K562 (cell line): Measurements from ENCODE around the gene SNUPN. TPM values are rescaled to one million over a fixed set of nuclear protein-coding genes. Genes with fewer than 3 reads are reported as not detected.

ENCODE experiments used
- CBFB ChIP-seq: sonication (generic); formaldehyde crosslinking; IDR thresholded peaks from 2 replicates; pipeline ENCODE4 v1.4.0; 2020; ENCODE audit warnings: mild to moderate bottlenecking, missing genetic modification reagents
- GMEB1 ChIP-seq: fragments of 250-450 bp; sonication (Bioruptor Pico); IDR thresholded peaks from 2 replicates; pipeline ENCODE4 v1.4.0; 2020; ENCODE audit warnings: mild to moderate bottlenecking
- HMGN3 ChIP-seq: IDR thresholded peaks from 2 replicates; pipeline ENCODE4 v1.6.1; 2011; ENCODE audit warnings: borderline replicate concordance, low read depth, mild to moderate bottlenecking, mixed read lengths, low read length; ENCODE audit not compliant: insufficient read length; ENCODE audit errors: extremely low read depth
- MIER1 ChIP-seq: fragments of 450-650 bp; IDR thresholded peaks from 2 replicates; pipeline ENCODE4 v1.6.1; 2016; ENCODE audit warnings: antibody characterized with exemption, mild to moderate bottlenecking, low read depth
- PKNOX1 ChIP-seq: fragments of 450-650 bp; IDR thresholded peaks from 2 replicates; pipeline ENCODE4 v1.6.1; 2016
- PRMT5 ChIP-seq: sonication (generic); formaldehyde crosslinking; IDR thresholded peaks from 2 replicates; pipeline ENCODE4 v1.5.0; 2020; ENCODE audit warnings: missing genetic modification reagents
- PRPF4 ChIP-seq: fragments of 200-400 bp; formaldehyde crosslinking; IDR thresholded peaks from one replicate; pipeline ENCODE4 v1.6.1; 2017; ENCODE audit warnings: low read length, low read depth, mild to moderate bottlenecking; ENCODE audit not compliant: insufficient read depth, poor library complexity, severe bottlenecking
- SLC30A9 ChIP-seq: fragments of 250-450 bp; sonication (Bioruptor Pico); IDR thresholded peaks from 2 replicates; pipeline ENCODE4 v1.8.0; 2022; ENCODE audit warnings: mild to moderate bottlenecking, moderate library complexity
- SP2 ChIP-seq: IDR thresholded peaks from 2 replicates; pipeline ENCODE4 v1.6.1; 2011; ENCODE audit warnings: mild to moderate bottlenecking, low read depth, low read length, moderate library complexity; ENCODE audit not compliant: poor library complexity, severe bottlenecking; ENCODE audit errors: extremely low read depth
- STAT6 ChIP-seq: sonication (generic); formaldehyde crosslinking; IDR thresholded peaks from 2 replicates; pipeline ENCODE4 v1.8.1; 2023; ENCODE audit warnings: mild to moderate bottlenecking, missing genetic modification reagents
- VEZF1 ChIP-seq: fragments of 200-800 bp; sonication (Bioruptor generic); IDR thresholded peaks from 2 replicates; pipeline ENCODE4 v1.6.1; 2017; ENCODE audit warnings: missing genetic modification characterization, missing compliant biosample characterization
- ZNF143 ChIP-seq: sonication (generic); formaldehyde crosslinking; IDR thresholded peaks from 2 replicates; pipeline ENCODE4 v1.9.0; 2022; ENCODE audit warnings: mild to moderate bottlenecking, missing genetic modification reagents
- ZNF551 ChIP-seq: fragments of 250-450 bp; sonication (Bioruptor Pico); IDR thresholded peaks from 2 replicates; pipeline ENCODE4 v1.5.0; 2021; ENCODE audit warnings: mild to moderate bottlenecking, moderate library complexity
- ZNF592 ChIP-seq: fragments of 450-650 bp; IDR thresholded peaks from 2 replicates; pipeline ENCODE4 v1.6.1; 2017; ENCODE audit warnings: antibody characterized with exemption, mild to moderate bottlenecking
- polyA plus RNA-seq, 8 experiments: library from polyadenylated mRNA; depleted of rRNA in 4 of 8; stranded (reverse) in 5 of 8; unstranded in 3 of 8; fragments of >200 nt; fragmentation: Nextera tagmentation in 2 of 8; fragmentation: Illumina TruSeq in 1 of 8; extraction: Ambion mirVana in 2 of 8; extraction: Trizol in 1 of 8; gene quantifications; 2 replicates each; pipeline versions ENCODE4 v1.2.1 to v1.2.3, GENCODE V29; 2011 to 2014; ENCODE audit warnings: inconsistent platforms in 1 of 8, missing spikeins in 1 of 8
- total RNA-seq, 7 experiments: library from RNA; depleted of rRNA in 6 of 7; stranded (reverse); fragments of >200 nt in 6 of 7; fragmentation: Illumina TruSeq in 2 of 7; extraction: Trizol in 2 of 7; gene quantifications; 2 replicates each; pipeline versions ENCODE4 v1.2.1 to v1.2.3, GENCODE V29; 2011 to 2021; ENCODE audit warnings: low replicate concordance in 1 of 7

Gene SNUPN
- total and polyA plus RNA-seq, 9 of the 15 experiments (the other 6 are each of a cell fraction or from before 2014, with no cell fraction given), result 32.2 to 78.3 (median 40.0) TPM

GRCh38 chr15:75639709-75640482 lies 14.4 kb upstream of the SNUPN start, which contains the start of gene IMP3 (continued):
- TF ChIP-seq ZNF592 (no peak), PKNOX1 (no peak), CBFB (CRISPR knock-in tag) (peak; percentile 95), ZNF551 (CRISPR knock-in tag) (no peak), ZNF143 (CRISPR knock-in tag) (no peak), PRPF4 (peak; percentile 69), SLC30A9 (CRISPR knock-in tag) (no peak), SP2 (peak; percentile 38), PRMT5 (CRISPR knock-in tag) (peak; percentile 26; the same call in 1 of the 2 replicates), GMEB1 (peak; percentile 81), HMGN3 (no peak), MIER1 (no peak), STAT6 (CRISPR knock-in tag) (no peak), VEZF1 (peak; percentile 92)
